ENCODE results near the gene ANXA8L1.
"Not testable (repeated sequence)": the region's sequence is repeated elsewhere in the genome, so short reads cannot be mapped to it uniquely, and the experiment has no call there.

ANXA8L1 gene, protein sequence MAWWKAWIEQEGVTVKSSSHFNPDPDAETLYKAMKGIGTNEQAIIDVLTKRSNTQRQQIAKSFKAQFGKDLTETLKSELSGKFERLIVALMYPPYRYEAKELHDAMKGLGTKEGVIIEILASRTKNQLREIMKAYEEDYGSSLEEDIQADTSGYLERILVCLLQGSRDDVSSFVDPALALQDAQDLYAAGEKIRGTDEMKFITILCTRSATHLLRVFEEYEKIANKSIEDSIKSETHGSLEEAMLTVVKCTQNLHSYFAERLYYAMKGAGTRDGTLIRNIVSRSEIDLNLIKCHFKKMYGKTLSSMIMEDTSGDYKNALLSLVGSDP

DNA sequence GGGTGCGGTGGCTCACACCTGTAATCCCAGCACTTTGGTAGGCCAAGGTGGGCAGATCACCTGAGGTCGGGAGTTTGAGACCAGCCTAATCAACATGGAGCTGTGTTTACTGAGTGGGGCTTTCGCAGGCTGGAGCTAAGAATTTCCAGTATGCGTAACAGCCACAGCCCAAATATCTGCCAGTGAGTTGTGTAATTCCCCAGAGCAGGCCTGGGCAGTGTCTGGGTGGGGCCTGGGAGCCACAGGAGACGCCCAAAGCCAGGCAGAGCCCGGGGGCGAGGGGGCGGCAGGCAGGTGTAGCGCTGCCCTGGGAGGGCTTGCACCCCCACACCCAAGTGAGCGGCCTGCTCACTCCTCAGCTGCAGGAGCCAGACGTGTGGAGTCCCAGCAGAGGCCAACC lies at the start of gene ANXA8L1:
Gene ANXA8L1 (plus strand): TSS at position 371 of the 400 bp plus-strand sequence. CDS start 76 bp downstream, outside the sequence.
- not testable (repeated sequence) for DNase-seq

DNA sequence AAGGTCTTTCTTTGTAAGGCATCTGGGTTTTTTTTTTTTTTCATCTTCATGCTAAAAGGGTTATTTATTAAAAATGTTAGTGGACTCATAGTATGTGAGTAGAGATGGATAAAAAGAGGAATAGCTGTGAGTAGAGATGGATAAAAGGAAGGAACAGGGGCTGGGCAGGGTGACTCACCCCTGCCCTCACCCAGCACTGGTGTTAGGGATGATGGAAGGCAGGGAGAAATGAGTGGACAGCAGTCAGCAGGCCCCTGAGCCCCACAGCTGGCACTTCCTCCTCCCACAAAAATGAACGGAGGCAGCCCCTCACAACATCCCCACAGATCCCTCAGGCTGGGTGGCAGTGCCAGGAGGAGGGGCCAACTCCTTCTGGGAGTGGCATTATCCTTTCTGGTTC lies 49.5 kb upstream of the ANXA8L1 start:
- DNase-seq = no peak

DNA sequence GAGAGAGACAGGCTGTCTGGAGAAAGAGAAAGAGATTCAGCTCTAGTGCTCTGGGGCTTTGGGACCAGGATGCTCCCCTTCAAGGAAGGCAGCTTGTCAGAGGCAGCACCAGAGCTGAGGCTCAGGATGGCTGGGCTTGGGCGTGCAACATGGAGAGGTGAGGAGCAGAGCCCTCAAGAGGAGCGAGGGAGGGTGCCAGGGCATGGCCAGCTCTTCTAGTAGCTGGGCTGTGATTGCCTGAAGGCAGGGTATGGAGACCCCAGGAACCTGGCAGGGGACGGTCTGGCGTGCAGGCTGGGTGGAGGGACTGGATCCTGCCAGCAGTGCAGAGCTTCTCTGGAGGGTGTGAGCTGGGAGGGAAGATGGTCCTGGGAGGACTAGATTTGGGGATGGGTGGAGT lies 48.6 kb upstream of the ANXA8L1 start:
- DNase-seq = no peak

DNA sequence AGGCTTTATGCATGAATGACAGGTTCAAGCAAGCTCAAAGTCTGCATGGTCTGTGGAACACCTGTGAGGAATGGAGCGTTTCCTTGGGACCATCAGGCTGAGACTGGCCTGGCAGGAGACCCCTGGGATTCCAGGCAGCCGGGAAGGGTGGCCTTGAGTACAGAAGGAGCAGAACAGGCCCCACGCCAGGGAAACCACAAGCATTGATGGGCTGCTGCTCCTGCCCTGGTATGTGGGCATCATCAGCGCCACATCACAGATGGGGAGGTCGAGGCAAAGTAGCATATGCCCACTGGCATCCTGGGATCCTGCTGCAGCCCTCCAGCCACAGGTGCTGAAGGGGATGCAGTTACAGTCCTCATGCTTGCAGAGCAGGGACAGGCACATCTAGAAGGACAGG lies 47.9 kb upstream of the ANXA8L1 start:
- no peak for DNase-seq

DNA sequence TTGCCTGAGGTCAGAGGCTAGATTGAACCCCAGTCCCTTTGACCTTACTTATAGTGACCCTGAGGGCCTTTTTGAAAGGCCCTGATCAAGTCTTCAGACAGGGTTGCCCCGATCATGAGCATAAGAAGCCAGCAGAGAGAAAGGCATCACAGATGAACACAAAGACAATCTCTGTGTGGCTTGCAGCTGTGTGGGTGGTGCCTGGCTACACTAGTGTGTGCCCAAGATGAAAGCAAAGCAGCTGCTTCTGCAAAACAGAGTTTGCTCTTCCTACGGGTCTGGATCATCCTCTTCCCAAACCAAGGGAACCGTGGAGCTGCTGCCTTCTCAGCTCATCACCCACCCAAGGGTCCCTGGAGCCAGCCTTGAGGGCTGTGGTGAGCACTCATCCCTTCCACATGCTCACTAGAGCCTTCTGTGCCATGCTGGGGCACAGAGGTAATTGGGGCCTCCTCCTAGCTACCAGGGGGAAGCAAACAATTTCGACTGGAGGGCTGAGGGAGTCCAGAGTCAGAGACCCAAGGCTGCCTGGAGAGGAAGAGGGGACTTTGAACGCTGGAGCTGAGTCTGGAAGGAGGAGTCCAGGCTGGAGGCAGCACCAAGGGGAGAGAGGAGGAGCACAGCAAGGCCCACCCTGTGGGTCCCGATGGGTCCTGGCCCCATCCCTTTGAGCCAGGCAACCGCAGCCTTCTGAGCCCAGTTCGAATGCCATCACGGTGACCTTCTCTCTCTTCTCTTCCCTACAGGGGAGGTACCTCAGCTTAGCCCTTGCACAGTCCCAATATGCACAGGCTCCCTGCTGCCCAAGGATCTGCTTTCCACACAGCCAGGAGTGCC lies 46.5 kb upstream of the ANXA8L1 start:
- DNase-seq = no peak

- DNase-seq = no peak
Observed at GRCh38 chr10:46329690-46330016, 45.9 kb upstream of the ANXA8L1 start.

DNA sequence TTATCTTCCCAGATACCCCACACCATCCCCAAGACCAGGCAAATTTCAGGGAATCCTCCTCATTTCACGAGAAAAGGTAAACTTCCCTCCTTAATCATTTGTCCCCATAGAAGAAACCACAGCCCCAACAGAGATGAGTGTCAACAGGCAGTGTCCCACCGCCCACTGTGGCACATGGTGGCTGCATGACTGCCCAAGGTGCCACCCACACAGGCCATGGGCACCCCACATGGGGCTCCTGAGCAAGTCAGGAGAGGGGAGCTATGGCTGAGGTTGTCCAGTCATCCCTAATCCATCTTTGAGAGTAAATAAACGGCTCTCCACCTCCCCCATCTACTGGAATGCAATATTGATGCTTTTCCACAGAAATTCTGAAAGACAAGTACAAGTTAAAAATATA lies 44.7 kb upstream of the ANXA8L1 start:
- no peak for DNase-seq

DNA sequence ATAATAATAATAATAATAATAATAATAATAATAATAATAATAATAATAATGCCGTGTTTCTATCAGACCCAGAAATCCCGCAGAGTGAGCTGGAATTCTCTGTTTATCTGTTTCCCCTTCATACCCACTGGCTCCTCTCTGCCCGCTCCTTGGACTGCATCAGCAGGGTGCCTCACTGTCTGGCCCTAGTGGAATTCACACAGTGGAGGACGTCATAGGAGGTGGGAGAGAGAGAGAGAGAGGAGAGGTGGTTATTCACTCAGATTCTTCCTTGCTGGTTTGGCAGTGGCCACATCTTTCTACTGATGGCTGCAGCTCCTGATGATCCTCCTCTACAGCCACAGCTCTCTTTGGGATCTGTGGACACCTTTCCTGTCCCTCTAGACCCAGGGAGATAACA lies 10.1 kb upstream of the ANXA8L1 start:
- not testable (repeated sequence) for DNase-seq

DNA sequence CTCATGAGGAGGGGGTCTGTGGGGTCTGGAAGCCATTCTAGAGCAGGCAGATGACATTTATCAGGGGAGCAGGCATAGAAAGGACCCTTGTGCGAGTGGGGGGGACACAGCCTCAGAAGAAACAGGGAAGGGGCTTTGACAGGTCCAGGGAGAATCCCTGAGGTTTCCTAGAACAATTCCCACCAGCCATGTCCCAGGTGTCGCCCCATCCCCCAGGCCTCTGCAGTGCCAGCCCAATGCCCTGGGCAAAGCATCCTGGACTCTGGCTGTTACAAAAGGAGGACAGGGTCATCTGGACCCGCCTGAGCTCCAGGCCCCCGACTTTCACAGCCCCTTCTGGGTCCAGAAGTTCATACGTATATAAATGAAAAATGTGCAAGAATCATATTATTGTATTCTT lies 8.4 kb upstream of the ANXA8L1 start:
- DNase-seq = not testable (repeated sequence)

DNA sequence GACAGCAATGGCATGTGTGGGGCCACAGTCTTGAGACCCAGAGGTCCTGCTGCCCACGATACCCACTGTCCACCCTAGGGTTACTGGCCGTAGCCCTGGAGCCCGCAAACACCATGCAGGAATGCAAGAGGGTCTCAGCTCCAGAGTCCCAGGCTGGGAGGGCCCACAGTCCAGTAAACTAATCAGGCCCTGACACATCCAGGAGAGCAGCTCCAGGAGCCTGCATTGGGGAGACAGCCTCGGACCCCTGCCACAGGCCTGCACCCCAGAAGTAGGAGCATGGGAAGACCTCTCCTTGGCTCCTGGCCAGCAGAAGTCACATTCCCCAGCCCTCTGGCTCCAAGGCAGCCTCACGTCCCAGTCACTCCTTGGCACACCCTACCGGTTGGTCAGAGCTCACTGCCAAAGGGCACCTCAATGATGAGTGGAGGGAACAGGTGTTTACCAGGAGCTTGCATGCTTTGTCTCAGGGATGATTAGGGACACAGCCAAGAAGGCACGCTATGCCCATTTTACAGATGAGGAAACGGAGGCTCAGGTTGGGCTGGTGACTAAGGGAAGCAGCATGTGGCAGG lies 7.8 kb upstream of the ANXA8L1 start:
- DNase-seq = not testable (repeated sequence)

DNA sequence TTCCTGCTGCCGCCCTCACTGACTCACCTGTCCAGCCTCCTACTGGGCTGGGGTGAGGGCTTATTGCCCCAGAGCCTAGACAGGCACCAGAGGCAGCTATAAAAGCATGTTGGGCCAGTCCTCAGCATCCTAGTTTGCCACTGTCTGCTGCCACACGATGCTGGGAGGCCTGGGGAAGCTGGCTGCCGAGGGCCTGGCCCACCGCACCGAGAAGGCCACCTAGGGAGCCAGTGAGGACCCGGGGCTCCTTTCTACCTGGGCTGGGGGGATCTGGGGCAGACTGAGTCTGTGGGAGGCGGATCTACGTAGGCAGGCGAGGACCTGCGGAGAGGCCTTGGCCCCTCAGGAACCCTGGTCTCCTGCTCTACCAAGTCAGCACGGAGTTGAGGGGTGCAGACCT lies 6.6 kb upstream of the ANXA8L1 start:
- DNase-seq = not testable (repeated sequence)

GRCh38 chr10:46374410-46374809 lies 1.2 kb upstream of the ANXA8L1 start:
- not testable (repeated sequence) for DNase-seq

DNA sequence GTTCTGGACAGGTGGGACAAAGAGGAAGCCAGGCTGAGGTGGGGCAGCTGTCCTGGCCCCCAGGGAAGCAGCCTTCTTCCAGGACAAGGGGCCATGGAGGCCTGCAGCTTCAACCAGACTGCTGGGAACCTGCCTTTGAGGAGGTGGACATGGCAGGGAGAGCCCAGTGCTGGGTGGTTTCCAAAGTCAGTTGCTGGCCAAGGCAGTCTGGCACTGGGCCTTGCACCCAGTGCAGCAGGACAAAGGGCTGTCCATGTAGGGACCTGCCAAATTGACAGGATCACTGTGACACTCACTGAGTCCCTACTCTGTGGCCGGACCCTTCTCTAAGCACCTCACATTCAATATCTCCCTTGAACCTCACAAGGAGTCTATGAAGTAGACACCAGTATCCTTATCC lies 1.4 kb downstream of the ANXA8L1 start:
- not testable (repeated sequence) for DNase-seq

DNA sequence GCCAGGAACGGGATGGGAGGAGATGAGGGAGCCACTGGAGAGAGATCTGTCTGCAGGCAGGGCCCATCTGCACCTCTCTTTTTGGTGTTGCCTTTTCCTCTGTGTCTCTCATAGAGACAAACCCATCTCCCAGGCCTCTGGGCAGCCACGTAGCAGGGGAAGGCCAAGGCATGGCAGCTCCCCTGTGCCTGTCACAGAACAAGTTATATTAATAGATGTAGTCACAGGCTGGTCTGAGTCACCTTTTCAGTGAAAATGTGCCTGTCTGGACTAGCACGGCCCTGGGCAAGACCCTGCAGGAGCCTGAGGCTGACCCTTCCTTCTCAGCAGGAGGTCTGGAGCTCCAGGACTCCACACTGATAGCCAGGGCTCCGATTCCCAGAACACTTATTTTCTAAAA lies 2.1 kb downstream of the ANXA8L1 start:
- DNase-seq = not testable (repeated sequence)

GRCh38 chr10:46378108-46378507 lies 2.5 kb downstream of the ANXA8L1 start:
- not testable (repeated sequence) for DNase-seq

DNA sequence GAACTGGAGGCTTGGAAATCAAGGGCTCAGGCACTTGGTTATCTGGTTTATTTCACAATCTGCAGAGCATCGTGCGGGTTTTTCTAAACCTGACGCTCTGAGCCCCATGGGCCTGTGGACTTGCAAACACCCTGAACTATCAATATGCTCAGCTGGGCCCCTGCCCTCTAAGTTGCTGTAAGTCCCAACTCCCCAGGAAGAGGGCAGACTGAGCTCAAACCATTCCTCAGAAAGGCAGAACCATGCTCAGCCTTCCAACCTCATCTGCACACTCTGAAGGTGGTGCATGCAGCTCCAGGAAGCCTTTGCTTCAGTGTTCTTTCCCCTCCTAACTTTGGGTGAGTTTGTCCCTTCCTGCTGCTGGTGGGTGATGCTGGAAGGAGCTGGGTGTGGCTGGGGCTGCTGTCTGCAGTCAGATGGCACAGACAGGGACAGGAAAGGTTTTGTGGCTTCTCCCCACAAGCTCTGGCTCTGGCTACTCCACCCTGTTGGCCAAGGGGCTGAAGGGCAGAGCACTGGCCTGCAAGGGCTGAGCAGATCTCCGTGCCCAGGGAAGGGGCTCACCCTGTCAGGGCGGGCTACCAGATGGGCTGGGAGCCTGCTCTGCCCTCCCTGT lies 3.8 kb downstream of the ANXA8L1 start:
- not testable (repeated sequence) for DNase-seq

DNA sequence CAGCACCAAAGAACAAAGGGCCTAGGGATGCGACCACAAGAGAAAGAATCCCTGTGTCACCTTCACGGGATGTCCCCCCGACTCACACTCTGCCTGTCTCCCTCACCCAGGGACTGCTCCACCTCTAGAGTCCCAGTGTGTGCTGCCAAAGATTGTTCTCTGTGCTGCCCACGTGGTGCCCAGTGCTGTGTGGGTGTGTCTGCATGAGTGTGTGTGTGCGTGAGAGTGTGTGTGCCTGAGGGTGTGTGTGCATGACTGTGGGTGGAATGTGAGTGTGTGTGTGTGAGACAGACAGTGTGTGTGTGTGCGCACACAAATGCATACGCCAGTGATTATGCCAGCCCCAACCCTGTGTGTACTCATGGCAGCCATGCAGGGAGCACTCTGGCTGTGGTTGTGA lies 10.3 kb downstream of the ANXA8L1 start:
- not testable (repeated sequence) for DNase-seq

- DNase-seq = not testable (repeated sequence)
Observed at GRCh38 chr10:46386694-46387093, 11.1 kb downstream of the ANXA8L1 start.

- not testable (repeated sequence) for DNase-seq
Observed at GRCh38 chr10:46387309-46387902, 11.8 kb downstream of the ANXA8L1 start.

DNA sequence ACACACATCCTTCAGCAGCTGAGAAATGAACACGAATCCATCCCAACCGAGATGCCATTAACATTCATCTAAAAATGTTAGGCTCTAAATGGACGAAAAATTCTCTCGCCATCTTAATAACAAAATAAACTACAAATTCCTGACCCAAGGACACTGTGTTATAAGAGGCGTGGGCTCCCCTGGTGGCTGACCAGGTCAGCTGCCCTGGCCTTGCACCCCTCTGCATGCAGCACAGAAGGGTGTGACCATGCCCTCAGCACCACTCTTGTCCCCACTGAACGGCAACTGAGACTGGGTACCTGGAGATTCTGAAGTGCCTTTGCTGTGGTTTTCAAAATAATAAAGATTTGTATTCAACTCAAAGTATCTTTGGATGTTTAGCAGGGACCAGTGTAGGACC lies 15.8 kb downstream of the ANXA8L1 start:
- DNase-seq = not testable (repeated sequence)

DNA sequence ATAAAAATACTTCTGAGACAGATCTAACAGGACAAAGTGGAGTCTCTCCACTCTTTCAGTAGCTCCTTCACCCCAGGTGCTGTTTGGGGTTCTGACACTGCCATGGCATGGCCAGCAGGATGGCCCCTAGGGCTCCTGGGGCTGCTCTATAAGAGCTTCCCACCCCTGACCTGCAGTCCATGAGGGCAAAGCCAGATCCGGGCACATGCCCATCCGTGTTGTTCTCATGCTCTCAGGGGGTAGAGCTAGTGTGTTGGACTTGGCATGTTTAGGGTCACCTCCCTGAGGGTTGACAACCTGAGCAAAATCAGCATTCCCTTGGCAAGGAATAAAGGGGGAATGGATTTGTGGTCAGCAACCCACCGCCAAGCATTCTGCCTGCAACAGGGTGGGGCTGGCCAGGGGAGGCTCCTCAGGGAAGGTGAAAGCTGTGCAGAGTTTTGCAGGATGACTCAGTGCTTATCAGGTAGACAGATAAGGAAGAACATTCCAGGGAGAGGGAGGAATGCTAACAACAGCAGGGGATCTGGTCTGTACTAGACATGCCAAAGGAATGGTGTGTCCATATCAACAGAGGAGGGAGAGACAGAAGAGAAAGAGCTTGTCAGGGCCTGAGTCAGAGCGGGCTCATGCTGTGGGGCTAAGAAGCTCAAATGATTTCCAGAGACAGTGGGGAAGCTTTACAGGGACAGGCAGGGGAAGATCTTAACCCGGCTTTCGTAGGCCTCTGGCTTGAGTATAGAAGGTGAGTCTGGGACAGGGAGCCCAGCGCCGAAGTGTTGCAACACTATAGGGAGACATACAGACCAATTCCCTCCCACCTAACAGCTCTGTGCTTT lies 21.1 kb downstream of the ANXA8L1 start:
- DNase-seq = not testable (repeated sequence)

DNA sequence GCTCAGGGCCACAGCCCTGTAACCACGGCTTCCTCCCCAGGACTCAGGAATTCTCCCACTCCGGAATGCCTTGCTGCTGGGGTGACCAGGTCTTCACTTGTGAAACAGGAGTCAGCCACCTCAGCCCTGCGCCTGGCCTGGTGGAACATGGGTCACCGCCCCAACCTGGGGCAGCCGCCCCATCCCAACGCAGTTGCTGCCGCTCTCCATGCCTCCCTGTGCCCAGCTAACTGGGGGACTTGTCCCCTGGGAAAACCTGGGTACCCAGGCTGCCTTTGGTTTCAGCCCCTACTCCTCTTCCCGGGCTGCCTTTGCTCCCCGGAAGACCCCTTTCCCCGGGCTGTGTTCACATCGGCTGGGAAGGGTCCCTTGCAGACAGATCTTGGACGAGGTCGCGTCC lies 22.2 kb downstream of the ANXA8L1 start:
- DNase-seq = not testable (repeated sequence)
